OCI-LY1 (cell line): ENCODE measurements around the gene SEC62.
"Not testable (repeated sequence)": the region's sequence is repeated elsewhere in the genome, so short reads cannot be mapped to it uniquely, and the experiment has no call there.

Experiments
- H2AFZ ChIP-seq: fragments of 200-600 bp; sonication (generic), shearing (Covaris generic); 2 replicates; pipeline ENCODE4 v1.6.0; 2014; ENCODE audit warnings: antibody characterized with exemption, mild to moderate bottlenecking, low read length
- H3F3A ChIP-seq: fragments of 200-600 bp; sonication (generic), shearing (Covaris generic); 2 replicates; pipeline ENCODE4 v1.6.0; 2014; ENCODE audit warnings: mild to moderate bottlenecking, antibody characterized with exemption, low read length, moderate library complexity; ENCODE audit not compliant: insufficient read depth
- H3K27ac ChIP-seq: fragments of 200-600 bp; sonication (generic); 2 replicates; pipeline ENCODE4 v1.5.1; 2014; ENCODE audit warnings: low read length, mixed run types, mild to moderate bottlenecking, low read depth; ENCODE audit not compliant: poor library complexity, severe bottlenecking
- H3K27me3 ChIP-seq: fragments of 200-600 bp; sonication (generic); 2 replicates; pipeline ENCODE4 v1.6.0; 2014; ENCODE audit warnings: antibody characterized with exemption, mild to moderate bottlenecking, low read length, moderate library complexity; ENCODE audit not compliant: insufficient read depth
- H3K36me3 ChIP-seq: fragments of 200-600 bp; sonication (generic); 2 replicates; pipeline ENCODE4 v1.6.1; 2014; ENCODE audit warnings: mild to moderate bottlenecking, antibody characterized with exemption, low read length, moderate library complexity, mixed read lengths; ENCODE audit not compliant: insufficient read depth
- H3K4me1 ChIP-seq: fragments of 200-600 bp; sonication (generic); 2 replicates; pipeline ENCODE4 v1.5.1; 2014; ENCODE audit warnings: mild to moderate bottlenecking, low read length, moderate library complexity; ENCODE audit not compliant: insufficient read depth, severe bottlenecking
- H3K4me2 ChIP-seq: fragments of 200-600 bp; sonication (generic), shearing (Covaris generic); 2 replicates; pipeline ENCODE4 v1.6.1; 2014; ENCODE audit warnings: low read length
- H3K4me3 ChIP-seq: fragments of 200-600 bp; sonication (generic); 2 replicates; pipeline ENCODE4 v1.5.1; 2014; ENCODE audit warnings: low read length, low read depth, mild to moderate bottlenecking, mixed read lengths; ENCODE audit not compliant: poor library complexity, severe bottlenecking
- H3K79me2 ChIP-seq: fragments of 200-600 bp; shearing (Covaris generic); 2 replicates; pipeline ENCODE4 v1.6.1; 2016; ENCODE audit warnings: mixed run types, low read length, mixed read lengths; ENCODE audit not compliant: insufficient read depth
- H3K9ac ChIP-seq: fragments of 200-600 bp; sonication (generic), shearing (Covaris generic); 2 replicates; pipeline ENCODE4 v1.6.1; 2014; ENCODE audit warnings: mild to moderate bottlenecking, low read length, mixed read lengths
- H3K9me2 ChIP-seq: fragments of 200-600 bp; sonication (generic), shearing (Covaris generic); 2 replicates; pipeline ENCODE4 v1.6.1; 2014; ENCODE audit warnings: low read depth, mild to moderate bottlenecking, low read length, mixed read lengths
- H3K9me3 ChIP-seq: fragments of 200-600 bp; shearing (Covaris generic); 2 replicates; pipeline ENCODE4 v1.6.1; 2014; ENCODE audit warnings: low read length, mixed read lengths
- H4K20me1 ChIP-seq: fragments of 200-600 bp; sonication (generic), shearing (Covaris generic); 2 replicates; pipeline ENCODE4 v1.6.0; 2016; ENCODE audit warnings: mild to moderate bottlenecking, low read length; ENCODE audit not compliant: insufficient read depth
- EZH2 ChIP-seq: fragments of 200-600 bp; sonication (generic), shearing (Covaris generic); IDR thresholded peaks from 2 replicates; pipeline ENCODE4 v1.8.0; 2017; ENCODE audit warnings: borderline replicate concordance, mixed run types, mild to moderate bottlenecking, antibody characterized with exemption, low read length, moderate library complexity, mixed read lengths
- TF ChIP-seq, protein P1 (sequence below): fragments of 200-600 bp; sonication (generic), shearing (Covaris generic); IDR thresholded peaks from 2 replicates; pipeline ENCODE4 v1.5.1; 2017; ENCODE audit warnings: mild to moderate bottlenecking, antibody characterized with exemption, low read length, moderate library complexity, mixed read lengths

Gene SEC62

DNA sequence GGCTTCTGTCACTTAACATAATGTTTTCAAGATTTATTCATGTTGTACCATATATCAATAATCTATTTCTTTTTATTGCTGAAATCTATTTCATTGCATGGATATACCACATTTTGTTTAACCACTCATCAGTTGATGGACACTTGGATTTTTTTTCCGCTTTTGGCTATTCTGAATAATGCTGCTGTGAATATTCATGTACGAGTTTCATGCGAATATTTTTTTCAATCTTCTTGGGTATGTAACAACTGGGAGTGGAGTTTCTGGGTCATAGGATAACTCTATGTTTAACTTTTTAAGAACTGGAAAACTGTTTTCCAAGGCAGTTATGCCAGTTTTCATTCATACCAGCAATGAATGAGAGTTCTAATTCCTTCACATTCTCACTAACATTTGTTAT lies 49.5 kb downstream of the SEC62 start:
- Histone ChIP-seq H2AFZ (no peak overlapping the region), H3K4me1 (peaks cover 13% of the 10 kb centered on the region), H3F3A (peaks cover 3% of the 10 kb centered on the region; the same call in 1 of the 2 replicates), H3K4me2 (no peak overlapping the region), H3K9ac (no peak overlapping the region), H3K9me3 (no peaks in the 10 kb centered on the region), H4K20me1 (no peaks in the 10 kb centered on the region), H3K79me2 (no peaks in the 10 kb centered on the region), H3K36me3 (no peaks in the 10 kb centered on the region), H3K4me3 (no peak overlapping the region), H3K9me2 (no peaks in the 10 kb centered on the region), H3K27me3 (no peaks in the 10 kb centered on the region), H3K27ac (no peak overlapping the region)
- TF ChIP-seq, protein P1, sequence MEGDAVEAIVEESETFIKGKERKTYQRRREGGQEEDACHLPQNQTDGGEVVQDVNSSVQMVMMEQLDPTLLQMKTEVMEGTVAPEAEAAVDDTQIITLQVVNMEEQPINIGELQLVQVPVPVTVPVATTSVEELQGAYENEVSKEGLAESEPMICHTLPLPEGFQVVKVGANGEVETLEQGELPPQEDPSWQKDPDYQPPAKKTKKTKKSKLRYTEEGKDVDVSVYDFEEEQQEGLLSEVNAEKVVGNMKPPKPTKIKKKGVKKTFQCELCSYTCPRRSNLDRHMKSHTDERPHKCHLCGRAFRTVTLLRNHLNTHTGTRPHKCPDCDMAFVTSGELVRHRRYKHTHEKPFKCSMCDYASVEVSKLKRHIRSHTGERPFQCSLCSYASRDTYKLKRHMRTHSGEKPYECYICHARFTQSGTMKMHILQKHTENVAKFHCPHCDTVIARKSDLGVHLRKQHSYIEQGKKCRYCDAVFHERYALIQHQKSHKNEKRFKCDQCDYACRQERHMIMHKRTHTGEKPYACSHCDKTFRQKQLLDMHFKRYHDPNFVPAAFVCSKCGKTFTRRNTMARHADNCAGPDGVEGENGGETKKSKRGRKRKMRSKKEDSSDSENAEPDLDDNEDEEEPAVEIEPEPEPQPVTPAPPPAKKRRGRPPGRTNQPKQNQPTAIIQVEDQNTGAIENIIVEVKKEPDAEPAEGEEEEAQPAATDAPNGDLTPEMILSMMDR, result no peak
- no peak for TF ChIP-seq EZH2

DNA sequence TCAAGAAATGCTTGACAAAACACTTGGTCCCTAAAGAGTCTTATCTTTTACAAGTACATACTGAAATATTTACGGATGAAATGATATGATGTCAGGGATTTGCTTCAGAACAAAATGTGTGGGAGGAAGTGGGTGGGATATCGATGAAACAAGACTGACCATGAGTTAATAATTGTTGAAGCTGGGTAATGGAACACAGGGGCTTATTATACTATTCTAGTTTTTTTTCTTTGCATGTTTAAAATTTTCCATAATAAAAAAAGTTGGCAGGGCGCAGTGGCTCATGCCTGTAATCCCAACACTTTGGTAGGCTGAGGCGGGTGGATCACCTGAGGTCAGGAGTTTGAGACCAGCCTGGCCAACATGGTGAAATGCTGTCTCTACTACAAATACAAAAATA lies 52.7 kb downstream of the SEC62 start:
- H3K36me3 ChIP-seq, H2AFZ ChIP-seq, H3K4me3 ChIP-seq, H3F3A ChIP-seq, H3K9ac ChIP-seq, H3K9me2 ChIP-seq, H3K4me1 ChIP-seq, H3K9me3 ChIP-seq, H4K20me1 ChIP-seq, H3K27me3 ChIP-seq, H3K79me2 ChIP-seq, H3K27ac ChIP-seq, H3K4me2 ChIP-seq: not testable (repeated sequence)

DNA sequence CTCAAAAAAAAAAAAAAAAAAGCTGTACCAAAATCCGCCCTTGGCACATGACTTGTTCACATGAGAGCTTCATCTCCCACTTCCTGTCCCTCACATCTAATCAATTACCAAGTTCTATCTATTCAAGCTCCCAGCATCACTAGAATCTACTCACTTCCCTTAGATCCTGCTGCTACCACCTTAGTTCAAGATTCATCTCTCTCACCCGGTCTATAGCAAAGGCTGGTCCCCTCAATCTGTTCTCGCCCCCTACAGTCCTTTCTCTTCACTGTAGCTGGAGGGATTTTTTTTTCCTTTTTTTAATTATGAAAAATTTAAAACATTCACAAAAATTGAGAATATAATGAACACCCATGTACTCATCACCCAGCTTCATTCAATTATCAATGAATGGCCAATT lies 54.5 kb downstream of the SEC62 start:
- Histone ChIP-seq H3K4me3 (no peak overlapping the region), H4K20me1 (no peaks in the 10 kb centered on the region), H3F3A (no peaks in the 10 kb centered on the region), H3K79me2 (no peaks in the 10 kb centered on the region), H3K4me1 (no peaks in the 10 kb centered on the region), H3K36me3 (no peaks in the 10 kb centered on the region), H3K9me2 (no peaks in the 10 kb centered on the region), H2AFZ (no peak overlapping the region), H3K27ac (no peak overlapping the region), H3K4me2 (no peak overlapping the region), H3K9ac (no peak overlapping the region), H3K27me3 (no peaks in the 10 kb centered on the region), H3K9me3 (no peaks in the 10 kb centered on the region)
- no peak for TF ChIP-seq EZH2
- TF ChIP-seq, protein P1, result peak; percentile 82

DNA sequence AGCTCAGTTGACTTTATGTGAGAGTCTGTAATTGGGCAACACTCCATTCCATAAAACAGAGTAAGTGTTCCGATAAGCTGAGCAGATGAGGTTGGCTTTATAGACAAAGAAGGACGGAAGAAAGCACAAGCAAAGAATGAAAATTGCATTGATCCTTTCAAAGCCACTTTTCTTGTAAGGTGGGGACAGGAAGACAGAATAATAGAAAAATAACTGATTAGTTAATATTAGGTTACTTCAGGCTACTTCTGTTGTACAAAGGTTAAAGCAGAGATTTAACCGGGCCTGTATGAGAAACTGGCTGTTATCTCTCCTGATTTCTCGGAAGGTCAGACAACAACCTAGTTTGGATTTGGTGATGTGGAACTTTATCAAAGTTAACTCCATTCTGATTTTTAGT lies 55.7 kb downstream of the SEC62 start:
- peaks cover 2% of the 10 kb centered on the region for H3K4me1 ChIP-seq
- H3K27ac ChIP-seq, result no peak overlapping the region
- H3K9me3 ChIP-seq, result no peaks in the 10 kb centered on the region
- no peak overlapping the region for H2AFZ ChIP-seq
- H4K20me1 ChIP-seq, result no peaks in the 10 kb centered on the region
- no peaks in the 10 kb centered on the region for H3F3A ChIP-seq
- H3K27me3 ChIP-seq, result no peaks in the 10 kb centered on the region
- no peaks in the 10 kb centered on the region for H3K36me3 ChIP-seq
- no peaks in the 10 kb centered on the region for H3K9me2 ChIP-seq
- H3K4me3 ChIP-seq, result no peak overlapping the region
- H3K4me2 ChIP-seq, result no peak overlapping the region
- H3K9ac ChIP-seq, result no peak overlapping the region
- TF ChIP-seq, protein P1, result no peak
- TF ChIP-seq EZH2, result no peak
- H3K79me2 ChIP-seq, result no peaks in the 10 kb centered on the region
